ENCODE results near the gene KCNA3. TPM values are rescaled to one million over a fixed set of nuclear protein-coding genes. Genes with fewer than 3 reads are reported as not detected.

KCNA3 gene
- polyA plus RNA-seq, 1 experiment, result 0.12 TPM

DNA sequence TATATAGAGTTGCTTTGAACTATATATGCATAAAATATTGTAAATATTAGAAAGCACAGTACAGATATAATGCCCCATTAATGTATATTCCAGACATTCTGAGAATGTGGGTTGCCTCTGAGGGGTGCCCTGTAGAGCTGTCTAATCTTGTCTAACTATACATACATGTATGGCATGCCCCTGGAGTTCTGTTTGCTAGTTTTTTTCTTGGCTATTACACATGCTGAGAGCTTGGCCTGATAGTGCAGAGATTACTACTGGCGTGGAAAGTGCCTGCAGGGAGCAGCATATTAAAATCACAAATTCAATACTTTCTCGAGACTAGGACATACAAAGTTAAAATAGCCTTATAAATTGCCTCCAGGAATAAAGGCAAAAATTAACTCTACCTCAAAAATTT is 24.1 kb downstream of the KCNA3 start:
- POLR2A ChIA-PET, result no interaction called here
- Histone ChIP-seq H3K27ac (ENCODE audit: low read depth, low read length) (no peak overlapping the region), H3K9me3 (ENCODE audit: control insufficient read depth, insufficient read depth, low read length) (no peaks in the 10 kb centered on the region), H3K4me3 (ENCODE audit: low read depth, low read length) (no peak overlapping the region), H3K27me3 (ENCODE audit: control insufficient read depth, insufficient read depth, low read length) (no peaks in the 10 kb centered on the region)
- TF ChIP-seq, protein P1, sequence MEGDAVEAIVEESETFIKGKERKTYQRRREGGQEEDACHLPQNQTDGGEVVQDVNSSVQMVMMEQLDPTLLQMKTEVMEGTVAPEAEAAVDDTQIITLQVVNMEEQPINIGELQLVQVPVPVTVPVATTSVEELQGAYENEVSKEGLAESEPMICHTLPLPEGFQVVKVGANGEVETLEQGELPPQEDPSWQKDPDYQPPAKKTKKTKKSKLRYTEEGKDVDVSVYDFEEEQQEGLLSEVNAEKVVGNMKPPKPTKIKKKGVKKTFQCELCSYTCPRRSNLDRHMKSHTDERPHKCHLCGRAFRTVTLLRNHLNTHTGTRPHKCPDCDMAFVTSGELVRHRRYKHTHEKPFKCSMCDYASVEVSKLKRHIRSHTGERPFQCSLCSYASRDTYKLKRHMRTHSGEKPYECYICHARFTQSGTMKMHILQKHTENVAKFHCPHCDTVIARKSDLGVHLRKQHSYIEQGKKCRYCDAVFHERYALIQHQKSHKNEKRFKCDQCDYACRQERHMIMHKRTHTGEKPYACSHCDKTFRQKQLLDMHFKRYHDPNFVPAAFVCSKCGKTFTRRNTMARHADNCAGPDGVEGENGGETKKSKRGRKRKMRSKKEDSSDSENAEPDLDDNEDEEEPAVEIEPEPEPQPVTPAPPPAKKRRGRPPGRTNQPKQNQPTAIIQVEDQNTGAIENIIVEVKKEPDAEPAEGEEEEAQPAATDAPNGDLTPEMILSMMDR (IDR thresholded peaks at IDR 0.05; ENCODE audit: low read depth, low read length), result no peak
- CTCF ChIA-PET, result no interaction called here
- DNase-seq (ENCODE audit: low read depth, low spot score), result no peak

DNA sequence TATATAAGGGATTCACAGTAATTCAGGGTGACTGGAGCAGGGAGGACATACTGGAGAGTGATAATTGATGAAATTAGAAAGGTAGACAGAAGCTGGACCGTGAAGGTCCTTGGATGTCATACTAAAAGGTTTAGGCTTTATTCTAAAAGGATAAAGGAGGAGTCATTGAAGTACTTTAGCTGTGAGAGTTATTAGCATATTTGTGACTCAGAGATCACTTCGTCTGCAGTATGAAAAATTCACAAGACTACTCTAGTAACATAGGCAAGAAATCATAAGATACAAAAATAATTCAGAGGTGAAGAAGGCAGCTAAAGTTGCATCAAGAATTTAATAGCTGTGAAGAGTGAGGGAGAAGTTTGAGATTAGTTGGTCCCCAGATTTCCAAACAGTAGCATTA is 26.3 kb downstream of the KCNA3 start:
- ChIA-PET CTCF (interaction anchor here (0.9 to 3.2 kb wide), 2 partner anchors 29 to 118 kb away, joined by 4 to 7 read pairs; no protein-coding TSS in a partner anchor), POLR2A (no interaction called here)

GRCh38 chr1:110647254-110647891 is 27.4 kb downstream of the KCNA3 start:
- H3K27ac ChIP-seq (ENCODE audit: low read depth, low read length), result no peak overlapping the region
- POLR2A ChIA-PET, result no interaction called here
- H3K9me3 ChIP-seq (ENCODE audit: control insufficient read depth, insufficient read depth, low read length), result no peaks in the 10 kb centered on the region
- no peak for DNase-seq (ENCODE audit: low read depth, low spot score)
- CTCF ChIA-PET, result interaction anchor here (0.9 to 3.2 kb wide), 2 partner anchors 28 to 119 kb away, joined by 4 to 7 read pairs; no protein-coding TSS in a partner anchor
- H3K27me3 ChIP-seq (ENCODE audit: control insufficient read depth, insufficient read depth, low read length), result no peaks in the 10 kb centered on the region
- TF ChIP-seq, protein P1 (IDR thresholded peaks at IDR 0.05; ENCODE audit: low read depth, low read length), result no peak
- H3K4me3 ChIP-seq (ENCODE audit: low read depth, low read length), result no peak overlapping the region

More for the DNA sequence above, 26.3 kb downstream of the KCNA3 start:
- no peak overlapping the region for H3K4me3 ChIP-seq (ENCODE audit: low read depth, low read length)
- no peaks in the 10 kb centered on the region for H3K9me3 ChIP-seq (ENCODE audit: control insufficient read depth, insufficient read depth, low read length)
- no peak overlapping the region for H3K27ac ChIP-seq (ENCODE audit: low read depth, low read length)
- no peak for DNase-seq (ENCODE audit: low read depth, low spot score)
- H3K27me3 ChIP-seq (ENCODE audit: control insufficient read depth, insufficient read depth, low read length), result no peaks in the 10 kb centered on the region
- TF ChIP-seq, protein P1 (IDR thresholded peaks at IDR 0.05; ENCODE audit: low read depth, low read length), result no peak

- Histone ChIP-seq H3K4me3 (ENCODE audit: low read depth, low read length) (no peak overlapping the region), H3K27me3 (ENCODE audit: control insufficient read depth, insufficient read depth, low read length) (no peaks in the 10 kb centered on the region), H3K9me3 (ENCODE audit: control insufficient read depth, insufficient read depth, low read length) (no peaks in the 10 kb centered on the region), H3K27ac (ENCODE audit: low read depth, low read length) (no peak overlapping the region)
- ChIA-PET POLR2A (no interaction called here), CTCF (interaction anchor here (0.6 to 3.2 kb wide), 3 partner anchors 16 to 135 kb away, joined by 4 to 10 read pairs (median 7); no protein-coding TSS in a partner anchor)
- TF ChIP-seq, protein P1 (IDR thresholded peaks at IDR 0.05; ENCODE audit: low read depth, low read length), result no peak
- no peak for DNase-seq (ENCODE audit: low read depth, low spot score)
Observed at GRCh38 chr1:110645821-110646735, 28.7 kb downstream of the KCNA3 start.

DNA sequence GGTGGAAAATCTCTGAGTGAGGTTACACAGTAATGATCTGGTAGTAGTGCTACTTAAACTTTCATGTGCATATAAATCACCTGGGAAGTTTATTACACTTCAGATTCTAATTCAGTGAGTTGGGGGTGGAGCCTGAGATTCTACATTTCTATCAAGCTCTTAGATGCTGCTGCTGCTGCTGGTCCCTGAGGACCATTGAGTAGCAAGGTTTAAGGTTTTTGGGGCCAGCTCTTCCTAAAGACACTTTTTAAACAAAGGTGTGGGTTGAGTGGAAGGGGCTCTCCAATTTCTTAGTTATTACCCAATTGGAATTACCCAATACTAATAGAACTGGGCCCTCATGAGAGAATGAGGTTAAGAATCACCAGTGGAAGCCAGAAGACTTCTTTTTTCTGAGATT is 29.5 kb downstream of the KCNA3 start:
- ChIA-PET CTCF (interaction anchor here (0.7 to 1.4 kb wide), 3 partner anchors 25 to 136 kb away, joined by 3 to 4 read pairs (median 3); no protein-coding TSS in a partner anchor), POLR2A (no interaction called here)
- TF ChIP-seq, protein P1 (IDR thresholded peaks at IDR 0.05; ENCODE audit: low read depth, low read length), result no peak
- no peak overlapping the region for H3K4me3 ChIP-seq (ENCODE audit: low read depth, low read length)
- no peak overlapping the region for H3K27ac ChIP-seq (ENCODE audit: low read depth, low read length)
- H3K27me3 ChIP-seq (ENCODE audit: control insufficient read depth, insufficient read depth, low read length), result no peaks in the 10 kb centered on the region
- H3K9me3 ChIP-seq (ENCODE audit: control insufficient read depth, insufficient read depth, low read length), result no peaks in the 10 kb centered on the region
- no peak for DNase-seq (ENCODE audit: low read depth, low spot score)

All from AG04450 (cell line).